CD14-positive monocyte (primary cell): ENCODE results near the gene GRIK4. TPM values are rescaled to one million over a fixed set of nuclear protein-coding genes. Genes with fewer than 3 reads are reported as not detected.

Source experiments
- DNase-seq, 3 donors: peaks; one replicate each; pipeline ENCODE4 v3.0.0-alpha.2; 2011 to 2022
- H2AFZ ChIP-seq: 2 replicates; pipeline ENCODE4 v1.6.0; 2012; ENCODE audit warnings: mild to moderate bottlenecking, low read depth, low read length, inconsistent platforms; ENCODE audit not compliant: insufficient read depth, poor library complexity, severe bottlenecking
- H3K27ac ChIP-seq, 2 donors: 1 replicate in 1 of 2; 2 replicates in 1 of 2; pipeline ENCODE4 v1.5.1; 2012 to 2013; ENCODE audit warnings: low read length in 2 of 2, control low read depth in 1 of 2, inconsistent platforms in 1 of 2, low read depth in 1 of 2, mild to moderate bottlenecking in 1 of 2
- H3K27me3 ChIP-seq, 2 donors: one replicate each; pipeline versions ENCODE4 v1.6.0 to v1.6.1; 2011 to 2013; ENCODE audit warnings: low read length in 2 of 2; ENCODE audit not compliant: control insufficient read depth in 2 of 2, insufficient read depth in 2 of 2
- H3K36me3 ChIP-seq, 2 donors: replicated peaks in 1 of 2; 1 replicate in 1 of 2; 2 replicates in 1 of 2; pipeline versions ENCODE4 v1.5.1 to v1.6.1; 2012 to 2013; ENCODE audit warnings: low read length in 2 of 2, control low read depth in 1 of 2, inconsistent platforms in 1 of 2, mild to moderate bottlenecking in 1 of 2; ENCODE audit not compliant: insufficient read depth in 2 of 2, control insufficient read depth in 1 of 2
- H3K4me1 ChIP-seq, 2 donors: 1 replicate in 1 of 2; 2 replicates in 1 of 2; pipeline versions ENCODE4 v1.5.1 to v1.6.1; 2012 to 2013; ENCODE audit warnings: low read length in 2 of 2, control low read depth in 1 of 2, inconsistent platforms in 1 of 2, mild to moderate bottlenecking in 1 of 2, moderate library complexity in 1 of 2; ENCODE audit not compliant: insufficient read depth in 2 of 2, control insufficient read depth in 1 of 2
- H3K4me2 ChIP-seq: replicated peaks from 2 replicates; pipeline ENCODE3; 2012; ENCODE audit warnings: low read length, moderate library complexity, mild to moderate bottlenecking; ENCODE audit not compliant: poor library complexity, severe bottlenecking; ENCODE audit errors: extremely low read depth
- H3K4me3 ChIP-seq, 3 experiments: fragments of 200-600 bp in 1 of 3; sonication (generic) in 1 of 3; replicated peaks in 1 of 3; 1 replicate in 2 of 3; 2 replicates in 1 of 3; pipeline ENCODE4 v1.5.1; 2011 to 2013; ENCODE audit warnings: low read length in 3 of 3, mild to moderate bottlenecking in 3 of 3, control low read depth in 2 of 3, low read depth in 2 of 3, inconsistent platforms in 1 of 3, moderate library complexity in 1 of 3
- H3K79me2 ChIP-seq: 2 replicates; pipeline ENCODE4 v1.6.0; 2012; ENCODE audit warnings: mild to moderate bottlenecking, control low read depth, inconsistent platforms, low read length, moderate library complexity; ENCODE audit not compliant: insufficient read depth
- H3K9ac ChIP-seq: 2 replicates; pipeline ENCODE4 v1.6.0; 2017; ENCODE audit warnings: low read length, mild to moderate bottlenecking; ENCODE audit not compliant: insufficient read depth, poor library complexity, severe bottlenecking
- H3K9me3 ChIP-seq, 2 donors: replicated peaks in 1 of 2; 1 replicate in 1 of 2; 2 replicates in 1 of 2; pipeline versions ENCODE4 v1.5.1 to v1.6.1; 2012 to 2013; ENCODE audit warnings: low read length in 2 of 2, control low read depth in 1 of 2; ENCODE audit not compliant: control insufficient read depth in 1 of 2, insufficient read depth in 1 of 2
- H4K20me1 ChIP-seq: 2 replicates; pipeline ENCODE4 v1.6.0; 2012; ENCODE audit warnings: mild to moderate bottlenecking, low read length, control low read depth, moderate library complexity; ENCODE audit not compliant: insufficient read depth
- H3K27ac Mint-ChIP-seq, 7 donors: one replicate each; pipeline ENCODE4 v1.8.0; 2020; ENCODE audit warnings: mild to moderate bottlenecking in 7 of 7, mixed read lengths in 7 of 7, moderate library complexity in 6 of 7, inconsistent platforms in 2 of 7
- H3K27me3 Mint-ChIP-seq, 3 donors: one replicate each; pipeline ENCODE4 v1.8.0; 2021 to 2022; ENCODE audit warnings: low read depth in 3 of 3, mild to moderate bottlenecking in 3 of 3, mixed read lengths in 3 of 3, moderate library complexity in 3 of 3, inconsistent platforms in 1 of 3
- H3K36me3 Mint-ChIP-seq, 2 donors: one replicate each; pipeline ENCODE4 v1.8.0; 2020; ENCODE audit warnings: mixed read lengths in 2 of 2, inconsistent platforms in 1 of 2, mild to moderate bottlenecking in 1 of 2
- H3K4me1 Mint-ChIP-seq: one replicate; pipeline ENCODE4 v1.8.0; 2020; ENCODE audit warnings: mild to moderate bottlenecking, mixed read lengths
- H3K4me3 Mint-ChIP-seq, 2 donors: one replicate each; pipeline ENCODE4 v1.8.0; 2020; ENCODE audit warnings: mild to moderate bottlenecking in 2 of 2, mixed read lengths in 2 of 2, moderate library complexity in 1 of 2
- H3K9me3 Mint-ChIP-seq, 7 donors: one replicate each; pipeline ENCODE4 v1.8.0; 2020 to 2022; ENCODE audit warnings: mixed read lengths in 7 of 7, mild to moderate bottlenecking in 6 of 7, moderate library complexity in 6 of 7, inconsistent platforms in 2 of 7
- CTCF ChIP-seq: fragments of 200-600 bp; IDR thresholded peaks from one replicate; pipeline ENCODE4 v1.8.0; 2022; ENCODE audit warnings: antibody characterized with exemption, mild to moderate bottlenecking
- WGBS: methylation state at CpG from one replicate; pipeline ENCODE4 v1.1.5; 2013; ENCODE audit warnings: missing lambda C conversion rate; ENCODE audit not compliant: insufficient coverage; 5-methylcytosine and 5-hydroxymethylcytosine counted together
- intact Hi-C, 2 donors: fragments of 100-400 bp; cut with micrococcal nuclease; formaldehyde crosslinking; loops; one replicate each; pipeline versions ENCODE4 v1.15.0 to v1.15.1; 2023
- polyA plus RNA-seq, 3 donors: library from polyadenylated mRNA; depleted of rRNA in 1 of 3; unstranded in 2 of 3; stranded (reverse) in 1 of 3; fragments of 300-500 nt in 2 of 3; fragments of >200 nt in 1 of 3; fragmentation: Illumina TruSeq in 2 of 3; gene quantifications; 1 replicate in 2 of 3; 2 replicates in 1 of 3; pipeline ENCODE4 v1.2.3, GENCODE V29; 2012 to 2021

GRIK4 gene
- polyA plus RNA-seq, 3 donors, result not detected

- 100% methylated on average over 2 of the region's 4 CpGs for WGBS
- no peaks in the 10 kb centered on the region for H3K4me1 Mint-ChIP-seq
Observed at GRCh38 chr11:121004206-121004840, 492.8 kb downstream of the GRIK4 start.

GRCh38 chr11:121006922-121007321 is 495.4 kb downstream of the GRIK4 start:
- no peak overlapping the region for H3K9ac ChIP-seq

More at GRCh38 chr11:121004206-121004840, 492.8 kb downstream of the GRIK4 start:
- H3K27me3 Mint-ChIP-seq, result peaks cover 3 to 6% (median 5%) of the 10 kb centered on the region in 3 donors
- H3K4me3 ChIP-seq, result no peak overlapping the region
- no peaks in the 10 kb centered on the region for H4K20me1 ChIP-seq
- H3K4me3 Mint-ChIP-seq, result no peak overlapping the region
- H2AFZ ChIP-seq, result no peak overlapping the region
- H3K4me2 ChIP-seq, result no peak overlapping the region
- H3K27ac ChIP-seq, result no peak overlapping the region
- no peaks in the 10 kb centered on the region for H3K79me2 ChIP-seq
- peaks cover 2% of the 10 kb centered on the region in 2 donors for H3K27me3 ChIP-seq
- no peak overlapping the region for H3K27ac Mint-ChIP-seq
- no peak for DNase-seq
- no peaks in the 10 kb centered on the region for H3K4me1 ChIP-seq
- intact Hi-C loops, result no loop called here
- no peaks in the 10 kb centered on the region for H3K36me3 Mint-ChIP-seq
- H3K9me3 ChIP-seq, result peaks cover 0 to 10% of the 10 kb centered on the region in 2 donors
- H3K9ac ChIP-seq, result no peak overlapping the region
- TF ChIP-seq CTCF, result no peak
- no peaks in the 10 kb centered on the region for H3K36me3 ChIP-seq
- peaks cover 7 to 18% (median 14%) of the 10 kb centered on the region in 7 donors for H3K9me3 Mint-ChIP-seq

More at GRCh38 chr11:121006922-121007321, 495.4 kb downstream of the GRIK4 start:
- H3K4me1 Mint-ChIP-seq, result no peaks in the 10 kb centered on the region
- H3K9me3 Mint-ChIP-seq, result peaks cover 7 to 18% (median 14%) of the 10 kb centered on the region in 7 donors
- no peaks in the 10 kb centered on the region for H3K36me3 Mint-ChIP-seq
- TF ChIP-seq CTCF, result no peak
- no peak for DNase-seq
- no peak overlapping the region for H3K27ac ChIP-seq
- no peaks in the 10 kb centered on the region for H3K36me3 ChIP-seq
- peaks cover 2 to 15% (median 8%) of the 10 kb centered on the region in 3 donors for H3K27me3 Mint-ChIP-seq
- intact Hi-C loops, result no loop called here
- H3K9me3 ChIP-seq, result peaks cover 0 to 10% of the 10 kb centered on the region in 2 donors
- H3K27me3 ChIP-seq, result peaks cover 2% of the 10 kb centered on the region in 2 donors
- no peak overlapping the region for H3K27ac Mint-ChIP-seq
- no peaks in the 10 kb centered on the region for H3K4me1 ChIP-seq
- no peaks in the 10 kb centered on the region for H3K79me2 ChIP-seq
- H3K4me3 Mint-ChIP-seq, result no peak overlapping the region
- 86% methylated on average over 1 of the region's 1 CpG for WGBS
- no peaks in the 10 kb centered on the region for H4K20me1 ChIP-seq
- no peak overlapping the region for H3K4me2 ChIP-seq
- H3K4me3 ChIP-seq, result no peak overlapping the region
- no peak overlapping the region for H2AFZ ChIP-seq
